Body of pancreas (tissue), 4 donors: Measurements from ENCODE around the gene EPHB1.

Source experiments
- CTCF ChIP-seq, 7 experiments: fragments of 450-650 bp in 4 of 7; fragments of 200-600 bp in 3 of 7; sonication (generic) in 3 of 7; IDR thresholded peaks; one replicate each; pipeline ENCODE4 v1.5.1; 2016 to 2019; ENCODE audit warnings: antibody characterized with exemption in 7 of 7
- POLR2A ChIP-seq, 3 donors: fragments of 450-650 bp; IDR thresholded peaks; one replicate each; pipeline ENCODE4 v1.6.1; 2016; ENCODE audit warnings: antibody characterized with exemption in 3 of 3, mild to moderate bottlenecking in 2 of 3

- TF ChIP-seq CTCF (IDR thresholded peaks at IDR 0.05) (no peak), POLR2A (IDR thresholded peaks at IDR 0.05) (no peak)
These were observed 157.3 kb downstream of the EPHB1 start for GRCh38 chr3:134952371-134952770.
